ENCODE results near the gene UGT1A5. TPM values are rescaled to one million over a fixed set of nuclear protein-coding genes. Genes with fewer than 3 reads are reported as not detected.

UGT1A5 gene
- total RNA-seq, 1 experiment from 2014 or later: not detected

GRCh38 chr2:233768076-233768475, 55.4 kb downstream of the UGT1A5 start:
- Histone ChIP-seq H3K4me1 (ENCODE audit: insufficient read depth, low read length, poor library complexity, severe bottlenecking) (no peaks in the 10 kb centered on the region), H3K9me3 (ENCODE audit: low read depth, low read length, poor library complexity, severe bottlenecking) (no peaks in the 10 kb centered on the region), H3K27me3 (replicated peaks; ENCODE audit: insufficient read depth, low read depth, low read length, poor library complexity) (no peaks in the 10 kb centered on the region), H3K4me3 (ENCODE audit: low read depth, low read length, poor library complexity, severe bottlenecking) (no peak overlapping the region), H3K36me3 (ENCODE audit: insufficient read depth, low read length, poor library complexity, severe bottlenecking) (no peaks in the 10 kb centered on the region), H3K27ac (ENCODE audit: low read depth, low read length, poor library complexity, severe bottlenecking) (no peak overlapping the region)
- ChIA-PET CTCF (no interaction called here), POLR2A (ENCODE audit: low non-redundant PET) (no interaction called here)
- no peak for TF ChIP-seq EZH2 (IDR thresholded peaks at IDR 0.05; ENCODE audit: borderline replicate concordance, low read depth, low read length, poor library complexity, severe bottlenecking)
- intact Hi-C loops (cut with micrococcal nuclease; ENCODE audit: unreplicated experiment): no loop called here
- no peak for DNase-seq (ENCODE audit: low spot score)
- BruUV-seq (replicated peaks): no TSS peak

DNA sequence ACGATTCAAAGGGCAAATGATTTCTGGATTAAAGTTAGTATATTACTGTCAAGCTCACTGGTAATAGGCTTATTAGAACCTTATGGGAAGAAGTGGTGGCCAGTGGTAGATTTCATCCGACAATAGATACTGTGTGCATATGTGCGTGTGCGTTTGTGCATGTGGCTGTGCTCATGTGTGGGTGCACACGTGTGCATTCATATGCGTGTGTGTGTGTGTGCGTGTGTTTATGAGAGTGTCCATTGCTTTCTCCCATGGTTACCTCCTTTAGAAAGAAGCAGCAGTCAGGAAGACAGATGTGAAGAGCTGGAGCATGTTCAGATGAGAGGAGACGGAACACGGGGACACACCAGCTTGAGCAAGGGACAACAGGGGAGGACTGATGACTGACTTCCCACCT, 56.6 kb downstream of the UGT1A5 start:
- intact Hi-C loops (cut with micrococcal nuclease; ENCODE audit: unreplicated experiment): no loop called here
- ChIA-PET CTCF (no interaction called here), POLR2A (ENCODE audit: low non-redundant PET) (no interaction called here)
- H3K36me3 ChIP-seq (ENCODE audit: insufficient read depth, low read length, poor library complexity, severe bottlenecking): no peaks in the 10 kb centered on the region
- BruUV-seq (replicated peaks): no TSS peak
- no peak overlapping the region for H3K27ac ChIP-seq (ENCODE audit: low read depth, low read length, poor library complexity, severe bottlenecking)
- H3K4me1 ChIP-seq (ENCODE audit: insufficient read depth, low read length, poor library complexity, severe bottlenecking): no peaks in the 10 kb centered on the region
- no peak for DNase-seq (ENCODE audit: low spot score)
- TF ChIP-seq, protein P1, sequence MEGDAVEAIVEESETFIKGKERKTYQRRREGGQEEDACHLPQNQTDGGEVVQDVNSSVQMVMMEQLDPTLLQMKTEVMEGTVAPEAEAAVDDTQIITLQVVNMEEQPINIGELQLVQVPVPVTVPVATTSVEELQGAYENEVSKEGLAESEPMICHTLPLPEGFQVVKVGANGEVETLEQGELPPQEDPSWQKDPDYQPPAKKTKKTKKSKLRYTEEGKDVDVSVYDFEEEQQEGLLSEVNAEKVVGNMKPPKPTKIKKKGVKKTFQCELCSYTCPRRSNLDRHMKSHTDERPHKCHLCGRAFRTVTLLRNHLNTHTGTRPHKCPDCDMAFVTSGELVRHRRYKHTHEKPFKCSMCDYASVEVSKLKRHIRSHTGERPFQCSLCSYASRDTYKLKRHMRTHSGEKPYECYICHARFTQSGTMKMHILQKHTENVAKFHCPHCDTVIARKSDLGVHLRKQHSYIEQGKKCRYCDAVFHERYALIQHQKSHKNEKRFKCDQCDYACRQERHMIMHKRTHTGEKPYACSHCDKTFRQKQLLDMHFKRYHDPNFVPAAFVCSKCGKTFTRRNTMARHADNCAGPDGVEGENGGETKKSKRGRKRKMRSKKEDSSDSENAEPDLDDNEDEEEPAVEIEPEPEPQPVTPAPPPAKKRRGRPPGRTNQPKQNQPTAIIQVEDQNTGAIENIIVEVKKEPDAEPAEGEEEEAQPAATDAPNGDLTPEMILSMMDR (conservative IDR thresholded peaks at IDR 0.05; ENCODE audit: low read depth, low read length): no peak
- TF ChIP-seq EZH2 (IDR thresholded peaks at IDR 0.05; ENCODE audit: borderline replicate concordance, low read depth, low read length, poor library complexity, severe bottlenecking): no peak
- no peak overlapping the region for H3K4me3 ChIP-seq (ENCODE audit: low read depth, low read length, poor library complexity, severe bottlenecking)
- no peaks in the 10 kb centered on the region for H3K9me3 ChIP-seq (ENCODE audit: low read depth, low read length, poor library complexity, severe bottlenecking)
- H3K27me3 ChIP-seq (replicated peaks; ENCODE audit: insufficient read depth, low read depth, low read length, poor library complexity): no peaks in the 10 kb centered on the region

DNA sequence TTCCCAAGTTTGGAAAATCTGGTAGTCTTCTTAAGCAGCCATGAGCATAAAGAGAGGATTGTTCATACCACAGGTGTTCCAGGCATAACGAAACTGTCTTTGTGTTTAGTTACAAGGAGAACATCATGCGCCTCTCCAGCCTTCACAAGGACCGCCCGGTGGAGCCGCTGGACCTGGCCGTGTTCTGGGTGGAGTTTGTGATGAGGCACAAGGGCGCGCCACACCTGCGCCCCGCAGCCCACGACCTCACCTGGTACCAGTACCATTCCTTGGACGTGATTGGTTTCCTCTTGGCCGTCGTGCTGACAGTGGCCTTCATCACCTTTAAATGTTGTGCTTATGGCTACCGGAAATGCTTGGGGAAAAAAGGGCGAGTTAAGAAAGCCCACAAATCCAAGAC, 59.4 kb downstream of the UGT1A5 start:
- Histone ChIP-seq H3K27me3 (replicated peaks; ENCODE audit: insufficient read depth, low read depth, low read length, poor library complexity) (no peaks in the 10 kb centered on the region), H3K36me3 (ENCODE audit: insufficient read depth, low read length, poor library complexity, severe bottlenecking) (no peaks in the 10 kb centered on the region), H3K27ac (ENCODE audit: low read depth, low read length, poor library complexity, severe bottlenecking) (no peak overlapping the region), H3K4me1 (ENCODE audit: insufficient read depth, low read length, poor library complexity, severe bottlenecking) (no peaks in the 10 kb centered on the region), H3K4me3 (ENCODE audit: low read depth, low read length, poor library complexity, severe bottlenecking) (no peak overlapping the region), H3K9me3 (ENCODE audit: low read depth, low read length, poor library complexity, severe bottlenecking) (no peaks in the 10 kb centered on the region)
- intact Hi-C loops (cut with micrococcal nuclease; ENCODE audit: unreplicated experiment): no loop called here
- BruUV-seq (replicated peaks): no TSS peak
- CTCF ChIA-PET: no interaction called here
- TF ChIP-seq EZH2 (IDR thresholded peaks at IDR 0.05; ENCODE audit: borderline replicate concordance, low read depth, low read length, poor library complexity, severe bottlenecking): no peak
- TF ChIP-seq, protein P1 (conservative IDR thresholded peaks at IDR 0.05; ENCODE audit: low read depth, low read length): no peak
- DNase-seq (ENCODE audit: low spot score): no peak
- POLR2A ChIA-PET (ENCODE audit: low non-redundant PET): no interaction called here

DNA sequence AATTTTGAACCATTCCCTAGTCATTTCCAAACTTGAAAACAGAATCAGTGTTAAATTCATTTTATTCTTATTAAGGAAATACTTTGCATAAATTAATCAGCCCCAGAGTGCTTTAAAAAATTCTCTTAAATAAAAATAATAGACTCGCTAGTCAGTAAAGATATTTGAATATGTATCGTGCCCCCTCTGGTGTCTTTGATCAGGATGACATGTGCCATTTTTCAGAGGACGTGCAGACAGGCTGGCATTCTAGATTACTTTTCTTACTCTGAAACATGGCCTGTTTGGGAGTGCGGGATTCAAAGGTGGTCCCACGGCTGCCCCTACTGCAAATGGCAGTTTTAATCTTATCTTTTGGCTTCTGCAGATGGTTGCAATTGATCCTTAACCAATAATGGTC, 59.9 kb downstream of the UGT1A5 start:
- Histone ChIP-seq H3K4me1 (ENCODE audit: insufficient read depth, low read length, poor library complexity, severe bottlenecking) (no peaks in the 10 kb centered on the region), H3K36me3 (ENCODE audit: insufficient read depth, low read length, poor library complexity, severe bottlenecking) (no peaks in the 10 kb centered on the region), H3K9me3 (ENCODE audit: low read depth, low read length, poor library complexity, severe bottlenecking) (no peaks in the 10 kb centered on the region), H3K4me3 (ENCODE audit: low read depth, low read length, poor library complexity, severe bottlenecking) (no peak overlapping the region), H3K27ac (ENCODE audit: low read depth, low read length, poor library complexity, severe bottlenecking) (no peak overlapping the region), H3K27me3 (replicated peaks; ENCODE audit: insufficient read depth, low read depth, low read length, poor library complexity) (no peaks in the 10 kb centered on the region)
- intact Hi-C loops (cut with micrococcal nuclease; ENCODE audit: unreplicated experiment): no loop called here
- CTCF ChIA-PET: no interaction called here
- no peak for TF ChIP-seq EZH2 (IDR thresholded peaks at IDR 0.05; ENCODE audit: borderline replicate concordance, low read depth, low read length, poor library complexity, severe bottlenecking)
- TF ChIP-seq, protein P1 (conservative IDR thresholded peaks at IDR 0.05; ENCODE audit: low read depth, low read length): no peak
- no TSS peak for BruUV-seq (replicated peaks)
- no peak for DNase-seq (ENCODE audit: low spot score)
- POLR2A ChIA-PET (ENCODE audit: low non-redundant PET): no interaction called here

Data from A673 (cell line).